ENCODE data around the gene MAGEL2.
A peak's percentile ranks its signal among the peaks of the same experiment; 100 is the strongest.

MAGEL2 gene

GRCh38 chr15:23647421-23648370 lies at the start of gene MAGEL2:
TSS of gene MAGEL2 (minus strand) at chr15:23647867. CDS start at chr15:23647742, 125 bp downstream.
- no peak for DNase-seq (ENCODE audit: low read depth)

GRCh38 chr15:23695282-23695681 lies 47.6 kb upstream of the MAGEL2 start:
- DNase-seq (ENCODE audit: low read depth): no peak

GRCh38 chr15:23694592-23694991 lies 46.9 kb upstream of the MAGEL2 start:
- no peak for DNase-seq (ENCODE audit: low read depth)

- DNase-seq (ENCODE audit: low read depth): peak; percentile 91
Measured at GRCh38 chr15:23690450-23690852, 42.8 kb upstream of the MAGEL2 start.

GRCh38 chr15:23690015-23690414 lies 42.3 kb upstream of the MAGEL2 start:
- no peak for DNase-seq (ENCODE audit: low read depth)

- peak; percentile 27 for DNase-seq (ENCODE audit: low read depth)
Measured at GRCh38 chr15:23687143-23687470, 39.4 kb upstream of the MAGEL2 start, which contains the start of gene NDN. TSS of gene NDN (minus strand) at chr15:23687305. CDS start at chr15:23687217, 88 bp downstream.

GRCh38 chr15:23686466-23687142 lies 38.9 kb upstream of the MAGEL2 start:
- DNase-seq (ENCODE audit: low read depth): no peak

- no peak for DNase-seq (ENCODE audit: low read depth)
Measured at GRCh38 chr15:23671481-23671880, 23.8 kb upstream of the MAGEL2 start.

GRCh38 chr15:23670970-23671369 lies 23.3 kb upstream of the MAGEL2 start:
- no peak for DNase-seq (ENCODE audit: low read depth)

GRCh38 chr15:23663232-23663631 lies 15.6 kb upstream of the MAGEL2 start:
- no peak for DNase-seq (ENCODE audit: low read depth)

- no peak for DNase-seq (ENCODE audit: low read depth)
Measured at GRCh38 chr15:23648920-23649515, 1.4 kb upstream of the MAGEL2 start.

GRCh38 chr15:23647001-23647295 lies 719 bp downstream of the MAGEL2 start:
- DNase-seq (ENCODE audit: low read depth): no peak

GRCh38 chr15:23646165-23647000 lies 1.3 kb downstream of the MAGEL2 start:
- no peak for DNase-seq (ENCODE audit: low read depth)

- no peak for DNase-seq (ENCODE audit: low read depth)
Measured at GRCh38 chr15:23645371-23646164, 2.1 kb downstream of the MAGEL2 start.

GRCh38 chr15:23644829-23645228 lies 2.8 kb downstream of the MAGEL2 start:
- DNase-seq (ENCODE audit: low read depth): no peak

GRCh38 chr15:23642413-23643044 lies 5.1 kb downstream of the MAGEL2 start:
- peak; percentile 42 for DNase-seq (ENCODE audit: low read depth)

- DNase-seq (ENCODE audit: low read depth): no peak
Measured at GRCh38 chr15:23634181-23634580, 13.5 kb downstream of the MAGEL2 start.

GRCh38 chr15:23629234-23629805 lies 18.3 kb downstream of the MAGEL2 start:
- DNase-seq (ENCODE audit: low read depth): no peak

- DNase-seq (ENCODE audit: low read depth): no peak
Measured at GRCh38 chr15:23628612-23629233, 18.9 kb downstream of the MAGEL2 start.

GRCh38 chr15:23616536-23616935 lies 31.1 kb downstream of the MAGEL2 start:
- DNase-seq (ENCODE audit: low read depth): no peak

Data from fibroblast of the conjunctiva (primary cell).